OCI-LY3 (cell line): ENCODE data around the gene LYRM1.
"Not testable (repeated sequence)": the region's sequence is repeated elsewhere in the genome, so short reads cannot be mapped to it uniquely, and the experiment has no call there.

Experiments used
- H2AFZ ChIP-seq: fragments of 200-600, 300-600 bp; shearing (Covaris generic); 2 replicates; pipeline ENCODE4 v1.6.0; 2014; ENCODE audit warnings: antibody characterized with exemption, low read depth, low read length
- H3K27ac ChIP-seq: fragments of 200-600, 300-600 bp; sonication (generic); 2 replicates; pipeline ENCODE4 v1.5.1; 2014; ENCODE audit warnings: mild to moderate bottlenecking, low read length, moderate library complexity, mixed read lengths
- H3K27me3 ChIP-seq: fragments of 200-600, 300-600 bp; sonication (generic); 2 replicates; pipeline ENCODE4 v1.6.1; 2014; ENCODE audit warnings: low read depth, low read length, mixed read lengths
- H3K36me3 ChIP-seq: fragments of 200-600, 300-600 bp; sonication (generic); replicated peaks from 2 replicates; pipeline ENCODE3; 2014; ENCODE audit warnings: low read depth, low read length, mixed read lengths
- H3K4me1 ChIP-seq: fragments of 300-600, 200-600 bp; sonication (generic); 2 replicates; pipeline ENCODE4 v1.6.1; 2014; ENCODE audit warnings: low read length, mixed read lengths
- H3K4me2 ChIP-seq: fragments of 200-600, 300-600 bp; sonication (generic); 2 replicates; pipeline ENCODE4 v1.6.1; 2014; ENCODE audit warnings: low read length, mixed read lengths
- H3K4me3 ChIP-seq: fragments of 300-600, 200-600 bp; sonication (generic); 2 replicates; pipeline ENCODE4 v1.5.1; 2014; ENCODE audit warnings: antibody characterized with exemption, mild to moderate bottlenecking, low read length, moderate library complexity
- H3K79me2 ChIP-seq: fragments of 300-600, 200-600 bp; shearing (Covaris generic); 2 replicates; pipeline ENCODE4 v1.6.1; 2014; ENCODE audit warnings: mild to moderate bottlenecking, low read length, mixed read lengths
- H3K9ac ChIP-seq: fragments of 300-600, 200-600 bp; shearing (Covaris generic); 2 replicates; pipeline ENCODE4 v1.6.0; 2014; ENCODE audit warnings: mild to moderate bottlenecking, low read length, moderate library complexity
- H3K9me3 ChIP-seq: fragments of 200-600, 300-600 bp; shearing (Covaris generic); 2 replicates; pipeline ENCODE4 v1.6.1; 2014; ENCODE audit warnings: low read length, mixed read lengths; ENCODE audit not compliant: insufficient read depth
- H4K20me1 ChIP-seq: fragments of 200-600, 300-600 bp; sonication (generic); 2 replicates; pipeline ENCODE4 v1.6.1; 2016; ENCODE audit warnings: low read length, mixed read lengths; ENCODE audit not compliant: insufficient read depth
- CTCF ChIP-seq: fragments of 200-600, 300-600 bp; sonication (generic); IDR thresholded peaks from 2 replicates; pipeline ENCODE4 v1.5.1; 2014; ENCODE audit warnings: antibody characterized with exemption, low read length, low read depth
- EZH2phosphoT487 ChIP-seq: fragments of 200-600 bp; shearing (Covaris generic); IDR thresholded peaks from 2 replicates; pipeline ENCODE4 v1.6.1; 2018; ENCODE audit warnings: antibody characterized with exemption, mixed run types, low read depth

The LYRM1 gene

GRCh38 chr16:20968765-20969164, 68.2 kb downstream of the LYRM1 start:
- Histone ChIP-seq H3K4me3 (no peak overlapping the region), H3K36me3 (no peaks in the 10 kb centered on the region), H3K4me1 (no peaks in the 10 kb centered on the region), H3K27ac (no peak overlapping the region), H3K9ac (no peak overlapping the region), H3K4me2 (no peak overlapping the region), H2AFZ (no peak overlapping the region), H3K79me2 (no peaks in the 10 kb centered on the region), H4K20me1 (no peaks in the 10 kb centered on the region), H3K9me3 (no peaks in the 10 kb centered on the region), H3K27me3 (peaks cover 6% of the 10 kb centered on the region)
- TF ChIP-seq CTCF: no peak
- no peak for TF ChIP-seq EZH2phosphoT487

GRCh38 chr16:20969386-20969785, 68.8 kb downstream of the LYRM1 start:
- Histone ChIP-seq H3K79me2 (no peaks in the 10 kb centered on the region), H3K4me2 (no peak overlapping the region), H3K27ac (no peak overlapping the region), H3K4me3 (no peak overlapping the region), H2AFZ (no peak overlapping the region), H3K9ac (no peak overlapping the region), H4K20me1 (no peaks in the 10 kb centered on the region), H3K4me1 (no peaks in the 10 kb centered on the region), H3K27me3 (peaks cover 6% of the 10 kb centered on the region; the same call in 1 of the 2 replicates), H3K36me3 (no peaks in the 10 kb centered on the region), H3K9me3 (no peaks in the 10 kb centered on the region)
- no peak for TF ChIP-seq EZH2phosphoT487

GRCh38 chr16:20971401-20971800, 70.8 kb downstream of the LYRM1 start:
- H3K79me2 ChIP-seq: no peaks in the 10 kb centered on the region
- H3K27me3 ChIP-seq: peaks cover 6% of the 10 kb centered on the region; the same call in 1 of the 2 replicates
- H2AFZ ChIP-seq: no peak overlapping the region
- no peaks in the 10 kb centered on the region for H3K36me3 ChIP-seq
- H3K4me2 ChIP-seq: no peak overlapping the region
- H3K27ac ChIP-seq: no peak overlapping the region
- no peak overlapping the region for H3K4me3 ChIP-seq
- no peaks in the 10 kb centered on the region for H4K20me1 ChIP-seq
- TF ChIP-seq CTCF: no peak
- no peak for TF ChIP-seq EZH2phosphoT487
- H3K4me1 ChIP-seq: no peaks in the 10 kb centered on the region
- no peak overlapping the region for H3K9ac ChIP-seq
- H3K9me3 ChIP-seq: no peaks in the 10 kb centered on the region

- not testable (repeated sequence) for H3K9ac ChIP-seq, H3K27me3 ChIP-seq, H4K20me1 ChIP-seq, H3K4me3 ChIP-seq, H3K27ac ChIP-seq, H3K9me3 ChIP-seq, H3K4me1 ChIP-seq, H3K36me3 ChIP-seq, H3K79me2 ChIP-seq, H3K4me2 ChIP-seq, H2AFZ ChIP-seq
These were observed 72.6 kb downstream of the LYRM1 start for GRCh38 chr16:20973201-20973600.
